DMS114 treated with DMSO at 0.1 percent for 48 hours (cell line): ENCODE results near the gene MYRF.

Experiments
- DNase-seq: peaks from one replicate; lab custom pipeline; 2025; ENCODE audit not compliant: unreplicated experiment; lab: John Stamatoyannopoulos, UW

Gene MYRF

DNA sequence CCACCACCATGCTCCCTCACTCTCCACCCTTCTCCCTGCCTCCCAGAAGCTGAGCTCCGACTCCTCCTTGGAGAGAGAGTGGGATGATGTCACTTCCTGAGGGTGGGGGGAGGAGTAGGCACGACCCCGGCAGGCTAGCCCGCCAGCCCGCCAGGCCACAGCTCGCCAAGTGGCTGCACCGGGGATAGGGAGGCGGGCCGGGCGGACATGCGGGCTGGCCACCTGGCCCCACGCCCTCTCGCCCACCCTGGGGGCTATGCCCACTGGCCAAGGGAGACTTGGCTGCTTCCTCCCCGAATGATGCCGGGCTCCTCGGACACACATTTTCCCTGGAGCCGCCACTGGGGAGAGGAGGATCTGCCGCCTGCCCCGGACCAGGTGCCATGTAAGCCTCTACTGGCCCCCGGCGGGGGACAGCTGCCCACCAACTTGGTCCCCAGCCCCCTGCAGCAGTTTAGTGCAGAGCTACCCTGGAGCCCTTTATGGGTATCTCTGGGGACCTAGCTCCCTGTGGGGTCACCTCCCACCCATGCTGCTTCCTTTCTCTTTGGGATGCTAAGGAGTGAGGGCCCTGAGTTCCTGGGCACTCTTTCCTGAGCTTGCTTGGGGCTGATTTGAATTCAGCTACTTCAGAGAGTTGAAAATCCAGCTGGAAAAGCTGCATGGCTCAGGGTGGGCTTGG, 33.7 kb upstream of the MYRF start:
- no peak for DNase-seq

DNA sequence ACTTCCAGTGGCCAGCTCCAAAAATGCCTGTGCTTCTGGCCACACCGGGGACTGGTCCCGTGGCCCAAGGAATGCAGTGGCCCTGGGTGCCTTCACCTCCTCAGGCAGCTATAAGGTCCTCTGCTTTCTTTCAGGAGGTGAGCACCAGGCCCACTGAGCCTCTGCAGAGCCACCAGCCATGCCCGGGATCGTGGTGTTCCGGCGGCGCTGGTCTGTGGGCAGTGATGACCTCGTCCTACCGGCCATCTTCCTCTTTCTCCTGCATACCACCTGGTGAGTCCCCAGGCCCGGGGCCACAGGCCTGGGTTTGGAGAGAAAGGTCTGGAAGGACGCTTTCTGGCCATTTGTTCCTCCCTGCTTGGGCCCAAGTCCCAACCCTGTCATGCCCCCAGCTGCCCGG, 32.5 kb upstream of the MYRF start:
- no peak for DNase-seq

DNA sequence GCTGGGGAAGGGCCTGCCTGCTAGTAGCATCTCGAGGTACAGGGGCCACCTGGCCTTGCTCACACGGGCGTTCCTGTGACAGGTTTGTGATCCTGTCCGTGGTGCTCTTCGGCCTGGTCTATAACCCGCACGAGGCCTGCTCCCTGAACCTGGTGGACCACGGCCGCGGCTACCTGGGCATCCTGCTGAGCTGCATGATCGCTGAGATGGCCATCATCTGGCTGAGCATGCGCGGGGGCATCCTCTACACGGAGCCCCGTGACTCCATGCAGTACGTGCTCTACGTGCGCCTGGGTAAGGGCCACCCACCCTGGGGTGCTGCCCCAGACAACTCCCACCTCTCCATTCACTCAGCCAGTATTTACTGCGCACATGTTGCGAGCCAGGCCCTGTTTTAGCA, 31.8 kb upstream of the MYRF start:
- no peak for DNase-seq

DNA sequence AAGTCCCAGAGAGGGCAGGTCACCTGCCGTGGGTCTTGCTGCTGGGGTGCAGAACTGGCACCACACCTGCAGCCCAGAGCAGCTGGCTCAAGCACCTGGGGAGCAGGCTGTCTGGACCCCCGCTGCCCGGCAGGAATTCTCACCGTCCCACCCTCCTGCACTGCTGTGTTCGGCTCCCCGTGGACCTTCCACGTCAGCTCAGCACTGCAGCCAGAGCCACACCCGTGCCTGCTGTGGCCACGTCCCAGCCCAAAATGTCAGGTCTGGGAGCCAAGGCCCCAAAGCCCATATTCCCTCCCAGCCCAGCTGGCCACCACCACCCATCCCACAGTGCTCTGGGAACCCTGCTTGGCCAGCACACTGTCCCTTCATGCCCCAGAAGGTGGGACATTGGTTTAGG, 28.0 kb upstream of the MYRF start:
- DNase-seq = no peak

DNA sequence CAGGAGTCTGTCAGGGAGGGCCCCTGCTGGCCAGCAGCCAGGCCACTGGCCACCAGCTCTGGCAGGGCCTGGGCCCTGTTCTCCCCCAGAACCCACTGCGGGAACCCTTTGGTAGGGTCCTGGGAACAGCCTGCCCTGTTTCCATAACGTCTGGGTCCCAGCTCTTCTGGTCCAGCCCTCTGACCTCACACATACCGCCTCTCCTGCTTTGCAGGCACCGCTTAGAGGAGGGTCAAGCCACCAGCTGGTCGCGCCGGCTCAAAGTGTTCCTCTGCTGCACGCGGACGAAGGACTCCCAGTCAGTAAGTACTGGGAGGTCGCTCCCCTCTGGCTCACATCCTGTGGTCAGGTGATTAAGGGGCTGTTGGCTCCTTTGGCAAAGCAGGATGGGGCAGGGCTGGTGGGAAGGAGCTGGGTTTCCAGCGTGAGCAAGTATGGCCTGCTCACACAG, 26.6 kb upstream of the MYRF start:
- no peak for DNase-seq

DNA sequence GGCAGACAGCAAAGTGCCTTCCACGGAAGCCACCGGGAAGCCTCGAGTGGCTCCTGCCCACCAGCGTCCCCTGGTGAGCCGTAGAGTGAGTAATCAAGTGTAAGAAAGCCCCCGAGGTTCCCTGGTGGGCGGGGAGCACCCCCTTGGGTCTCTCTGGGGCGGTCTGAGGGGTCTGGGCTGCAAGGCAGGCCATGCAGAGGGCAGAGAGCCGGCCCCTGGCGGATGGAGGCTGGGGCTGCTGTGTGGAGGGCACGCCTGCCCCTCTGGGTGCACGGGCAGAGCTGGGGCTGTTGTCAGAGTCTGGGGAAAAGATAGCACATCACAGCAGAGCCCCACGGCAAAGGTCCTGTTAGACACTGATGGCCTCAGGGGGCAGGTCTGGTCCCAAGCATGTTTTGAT, 25.7 kb upstream of the MYRF start:
- DNase-seq = no peak

DNA sequence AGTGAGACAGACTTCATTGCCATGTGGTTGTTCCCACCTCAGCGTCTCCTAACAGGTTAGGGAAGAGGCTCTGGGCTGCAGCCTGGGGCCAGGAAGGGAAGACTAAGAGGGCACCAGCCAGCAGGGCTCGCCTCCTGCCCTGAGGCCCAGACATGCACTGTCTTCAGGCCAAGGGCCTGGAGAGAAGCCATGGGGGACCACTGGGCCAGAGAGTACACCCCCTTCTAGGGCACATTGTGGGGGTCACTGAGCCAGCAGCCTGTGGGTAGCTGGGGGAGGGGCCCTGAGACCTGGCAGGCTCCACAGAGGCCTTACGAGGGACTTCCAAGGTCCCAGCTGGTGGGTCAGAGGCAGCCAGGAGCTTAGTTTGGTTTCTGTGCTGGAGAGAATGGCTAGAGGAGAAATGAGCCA, 25.0 kb upstream of the MYRF start:
- no peak for DNase-seq

DNA sequence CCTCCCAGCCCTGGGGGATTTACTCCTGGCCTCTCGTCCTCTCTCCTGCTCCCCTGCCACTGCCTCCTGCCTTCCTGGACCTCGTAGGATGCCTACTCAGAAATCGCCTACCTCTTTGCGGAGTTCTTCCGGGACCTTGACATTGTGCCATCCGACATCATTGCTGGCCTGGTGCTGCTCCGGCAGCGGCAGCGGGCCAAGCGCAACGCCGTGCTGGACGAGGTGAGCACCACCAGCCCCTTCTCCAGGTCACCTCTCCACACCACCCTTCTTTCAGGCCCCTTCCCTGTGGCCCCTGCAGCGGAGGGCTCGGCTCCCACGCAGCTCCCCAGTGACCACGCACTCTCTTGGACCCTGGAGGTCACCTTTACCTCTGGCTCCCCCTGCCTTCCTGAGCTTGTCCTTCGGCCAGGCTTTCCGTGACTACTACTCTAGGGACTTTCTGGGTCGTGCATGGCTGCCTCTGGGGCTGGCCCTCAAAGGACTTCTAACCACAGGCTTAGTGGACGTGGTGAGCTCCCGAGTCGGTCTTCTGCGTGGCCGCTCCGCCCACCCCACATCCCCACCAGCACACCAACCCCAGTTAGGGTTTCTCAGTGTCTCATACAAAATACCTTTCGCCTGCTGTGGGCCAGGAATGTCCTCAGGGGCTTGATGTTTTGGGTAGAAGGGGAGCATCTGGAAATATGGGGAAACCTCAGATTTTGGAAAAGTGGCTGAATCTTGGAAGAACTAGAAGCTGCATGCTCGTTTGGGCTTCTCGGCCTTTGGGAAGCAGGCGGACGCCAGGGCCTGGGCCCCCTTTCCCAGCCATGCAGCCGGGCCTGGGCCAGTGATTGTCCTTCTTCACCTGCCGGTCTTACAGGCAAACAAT, 24.1 kb upstream of the MYRF start:
- no peak for DNase-seq

DNA sequence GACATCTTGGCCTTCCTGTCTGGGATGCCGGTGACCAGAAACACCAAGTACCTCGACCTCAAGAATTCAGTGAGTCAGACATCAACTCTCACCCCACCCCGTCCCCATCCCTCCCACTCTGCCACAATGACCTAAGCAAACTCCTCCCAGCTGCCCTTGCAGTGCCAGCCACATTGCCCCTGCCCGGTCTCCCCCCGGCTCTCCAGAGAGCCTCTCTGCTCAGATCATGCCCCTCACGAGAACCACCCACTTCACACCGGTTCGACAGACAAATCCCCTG, 23.6 kb upstream of the MYRF start:
- no peak for DNase-seq

DNA sequence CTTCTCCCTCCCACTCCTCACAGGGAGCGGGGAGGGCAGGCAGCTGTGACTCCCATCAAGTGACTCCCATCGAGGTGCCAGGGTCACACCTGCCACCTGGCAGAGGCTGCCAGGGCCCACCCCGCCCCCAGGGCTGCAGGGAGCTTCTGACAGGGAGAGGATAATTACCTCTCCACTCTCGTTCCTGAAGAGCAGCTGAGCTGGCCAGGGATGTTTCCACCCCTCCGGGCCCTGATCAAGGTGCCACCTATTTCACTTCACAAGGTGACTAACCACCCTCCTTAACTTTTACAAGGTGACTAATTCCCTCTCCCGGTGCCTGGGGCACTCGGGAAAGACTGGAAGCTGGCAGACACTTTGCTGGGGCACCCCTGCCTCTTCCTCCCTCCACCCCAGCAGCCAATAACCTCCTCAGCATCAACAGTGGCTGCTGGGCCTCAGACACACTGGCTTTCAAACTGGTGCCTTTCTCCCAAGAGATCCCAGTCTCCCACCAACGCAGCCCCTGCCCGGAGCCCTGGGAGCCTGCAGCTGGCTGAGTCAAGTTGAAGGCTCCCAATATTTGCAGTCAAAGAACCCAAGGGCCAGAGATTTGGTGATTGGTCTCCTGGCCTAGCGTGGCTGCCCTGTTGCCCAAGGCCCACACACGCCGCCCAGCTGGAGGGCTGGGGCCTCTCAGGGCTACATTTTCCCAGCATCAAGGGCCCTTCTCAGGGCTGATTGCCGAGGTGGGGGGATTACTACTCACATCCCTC, 22.0 kb upstream of the MYRF start:
- DNase-seq = no peak

DNA sequence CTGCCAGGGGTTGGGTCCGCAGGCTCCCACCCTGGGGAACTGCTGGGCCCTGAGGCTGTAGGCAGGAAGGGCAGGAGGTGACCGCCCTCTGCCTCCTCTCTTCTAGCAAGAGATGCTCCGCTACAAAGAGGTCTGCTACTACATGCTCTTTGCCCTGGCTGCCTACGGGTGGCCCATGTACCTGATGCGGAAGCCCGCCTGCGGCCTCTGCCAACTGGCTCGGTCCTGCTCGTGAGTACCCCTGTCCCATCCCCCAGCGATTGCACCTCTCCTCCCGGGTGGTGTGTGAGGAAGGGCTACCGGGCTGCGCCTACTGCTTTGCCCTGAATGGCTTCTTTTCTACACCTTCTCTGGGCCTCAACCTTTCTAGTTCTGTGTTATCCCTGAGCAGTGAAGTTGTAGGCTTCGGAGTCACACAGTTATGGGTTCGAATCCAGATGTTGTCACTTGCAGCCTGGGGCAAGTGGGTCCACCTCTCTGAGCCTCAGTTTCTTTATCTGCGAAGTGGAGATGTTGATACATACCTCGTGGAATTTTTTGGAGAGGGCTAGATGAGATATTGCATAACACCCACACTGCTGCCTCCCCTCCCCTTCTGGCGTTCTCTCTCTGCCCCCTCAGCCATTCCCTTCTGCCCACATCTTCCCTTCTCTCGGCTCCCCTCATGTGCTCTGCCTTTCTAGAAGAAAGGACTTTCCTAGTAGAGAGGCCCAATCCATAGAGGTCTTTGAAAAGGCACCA, 21.1 kb upstream of the MYRF start:
- DNase-seq = no peak

DNA sequence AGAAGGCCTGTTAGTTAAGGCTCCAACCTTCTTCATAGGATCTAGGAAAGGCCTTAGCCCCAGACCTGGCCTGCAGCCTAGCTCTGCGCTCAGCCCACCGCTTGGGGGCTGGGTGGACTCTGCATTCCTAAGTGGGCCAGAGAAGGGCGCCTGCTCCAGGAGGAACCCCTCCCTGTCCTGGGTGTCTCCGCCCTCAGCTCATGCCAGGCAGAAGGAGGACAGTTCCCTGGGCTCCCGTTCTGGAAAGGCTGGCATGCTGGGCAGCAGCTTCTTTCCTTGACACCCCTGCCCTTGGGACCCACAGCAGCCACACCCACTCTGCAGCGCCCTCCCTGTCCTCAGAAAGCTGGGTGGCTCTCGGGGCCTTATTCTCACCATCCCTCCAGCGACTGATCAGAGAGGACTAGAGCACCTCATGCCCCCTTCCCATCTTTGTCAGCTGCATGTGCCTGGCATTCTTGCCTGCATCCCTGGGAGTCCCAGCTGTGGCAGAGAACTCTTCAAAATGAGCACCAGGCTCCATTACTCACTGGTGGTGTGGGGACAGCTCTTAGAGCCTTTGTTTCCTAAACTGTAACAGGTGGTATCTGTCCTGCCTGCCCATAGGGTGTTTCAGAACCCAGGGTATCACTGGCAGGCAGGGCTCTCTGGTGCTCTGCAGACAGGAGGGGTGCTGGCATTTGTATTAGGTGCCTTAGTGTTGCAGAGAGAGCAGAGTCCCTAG, 20.3 kb upstream of the MYRF start:
- DNase-seq = no peak

DNA sequence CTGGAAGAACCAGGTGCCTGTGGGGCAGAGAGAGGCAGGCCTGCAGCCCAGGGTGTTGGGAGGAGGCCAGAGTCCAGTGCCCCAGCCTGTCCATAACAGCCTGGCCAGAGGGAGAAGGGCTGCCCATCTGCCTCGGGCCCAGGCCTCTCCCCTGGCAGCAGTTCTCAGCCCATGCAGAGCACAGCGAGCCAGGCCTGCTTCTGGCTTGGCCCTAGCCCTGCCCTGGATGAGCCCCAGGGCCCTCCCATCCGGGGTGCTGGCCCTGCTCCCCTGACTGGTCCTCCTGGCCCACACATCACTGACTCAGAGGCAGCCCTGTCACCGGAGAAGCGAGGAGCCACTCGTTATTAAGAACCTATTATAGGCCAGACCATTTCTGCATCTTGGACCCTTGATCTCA, 19.7 kb upstream of the MYRF start:
- no peak for DNase-seq

DNA sequence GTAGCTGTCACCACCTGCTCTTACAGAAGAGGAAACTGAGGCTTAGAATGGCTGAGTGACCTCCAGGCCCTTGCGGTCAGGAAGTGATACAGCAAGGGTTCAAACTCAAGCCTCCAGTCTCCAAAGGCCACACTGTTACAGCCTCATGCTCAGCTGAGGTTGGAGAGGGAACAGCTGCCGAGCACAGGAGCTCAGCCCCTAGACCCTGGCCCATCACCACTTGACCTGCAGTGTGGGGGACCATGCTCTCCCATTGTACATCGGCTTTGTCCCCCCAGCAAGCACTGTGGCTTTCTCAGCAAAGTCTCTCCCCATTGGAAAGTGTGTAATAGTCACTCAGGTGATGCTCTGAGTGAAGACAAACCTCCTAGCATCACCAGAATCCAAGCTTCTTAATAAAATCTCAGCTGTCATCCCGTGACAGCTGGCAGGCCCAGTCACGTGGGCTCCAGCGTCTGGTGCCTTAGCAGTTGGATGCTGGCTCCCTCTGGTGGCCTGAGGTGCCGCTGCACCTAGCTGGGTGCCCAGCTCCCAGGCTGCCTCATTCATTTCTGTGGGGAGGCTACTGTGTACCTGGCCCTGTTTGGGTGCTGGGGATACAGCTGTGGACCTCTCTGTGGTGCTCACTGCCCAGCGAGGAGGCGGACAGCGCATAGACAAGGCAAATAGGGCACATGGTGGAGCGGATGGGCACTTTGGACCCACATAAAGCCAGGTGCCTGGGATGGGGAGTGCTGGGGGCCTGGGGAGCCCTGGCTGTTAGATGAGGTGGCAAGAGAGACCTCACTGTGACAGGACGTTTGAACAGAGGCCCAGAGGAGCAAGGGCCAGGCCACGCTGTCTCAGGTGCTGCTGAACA, 19.1 kb upstream of the MYRF start:
- peak; percentile 44 for DNase-seq

DNA sequence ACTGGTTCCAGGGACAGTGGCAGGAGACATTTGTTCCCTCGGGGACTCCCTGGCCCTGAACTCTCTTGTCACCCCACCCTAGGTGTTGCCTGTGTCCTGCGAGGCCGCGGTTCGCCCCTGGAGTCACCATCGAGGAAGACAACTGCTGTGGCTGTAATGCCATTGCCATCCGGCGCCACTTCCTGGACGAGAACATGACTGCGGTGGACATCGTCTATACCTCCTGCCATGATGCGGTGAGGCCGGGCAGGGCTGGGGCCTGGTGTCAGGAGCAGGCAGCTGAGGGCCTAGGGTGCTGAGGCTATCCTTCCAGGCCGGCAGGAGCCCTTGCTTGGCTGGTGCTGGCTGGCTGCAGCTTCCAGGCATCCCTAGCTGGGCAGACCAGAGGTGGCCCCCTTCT, 17.7 kb upstream of the MYRF start:
- no peak for DNase-seq

DNA sequence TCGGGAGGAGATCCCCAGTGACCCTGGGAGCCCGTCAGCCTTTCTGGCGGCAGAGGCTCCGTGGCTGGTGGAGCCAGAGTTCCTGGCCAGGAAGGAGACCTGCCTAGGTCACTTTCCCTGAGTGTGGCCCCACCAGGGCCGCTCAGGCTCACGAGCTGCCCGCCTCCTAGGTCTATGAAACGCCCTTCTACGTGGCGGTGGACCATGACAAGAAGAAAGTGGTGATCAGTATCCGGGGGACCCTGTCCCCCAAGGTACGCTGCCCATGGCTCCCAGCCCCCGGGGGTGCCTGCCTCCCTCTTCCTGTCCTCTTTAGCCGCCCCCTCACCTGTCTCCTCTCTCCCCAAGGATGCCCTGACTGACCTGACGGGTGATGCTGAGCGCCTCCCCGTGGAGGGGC, 17.0 kb upstream of the MYRF start:
- DNase-seq = no peak

DNA sequence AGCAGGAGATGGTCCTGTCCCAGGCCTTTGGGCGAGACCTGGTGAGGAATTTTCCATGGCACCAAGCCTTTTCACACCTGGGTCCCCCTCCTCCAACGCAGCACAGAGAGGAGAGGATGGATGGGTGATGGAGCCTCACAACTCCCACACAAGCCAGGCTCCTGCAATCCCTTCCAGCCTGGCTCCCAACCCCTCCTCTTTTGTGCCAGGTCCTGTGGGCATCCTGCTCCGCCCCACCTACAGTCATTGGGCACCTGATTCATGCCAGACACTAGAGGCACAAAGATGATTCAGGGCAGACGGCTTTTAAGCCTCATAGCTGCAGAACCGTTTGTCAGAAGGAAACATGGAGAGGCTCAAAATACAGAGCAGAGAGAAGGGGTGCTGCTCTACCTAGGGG, 16.1 kb upstream of the MYRF start:
- DNase-seq = no peak

DNA sequence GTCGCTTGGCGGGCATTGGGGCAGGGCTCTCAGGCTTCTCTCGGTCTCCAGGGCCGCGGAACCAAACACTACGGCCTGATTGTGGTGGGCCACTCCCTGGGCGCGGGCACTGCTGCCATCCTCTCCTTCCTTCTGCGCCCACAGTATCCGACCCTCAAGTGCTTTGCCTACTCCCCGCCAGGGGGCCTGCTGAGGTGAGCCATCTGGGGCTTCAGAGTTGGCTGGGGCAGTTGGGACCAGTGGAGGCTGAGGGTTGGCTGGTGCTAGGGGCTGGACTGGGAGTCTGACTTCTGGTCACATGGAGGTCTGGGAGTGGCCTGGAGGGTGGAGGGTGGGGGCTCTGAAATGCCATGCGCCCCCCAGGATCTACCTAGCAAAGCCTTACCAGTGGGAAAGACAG, 15.3 kb upstream of the MYRF start:
- DNase-seq = no peak

DNA sequence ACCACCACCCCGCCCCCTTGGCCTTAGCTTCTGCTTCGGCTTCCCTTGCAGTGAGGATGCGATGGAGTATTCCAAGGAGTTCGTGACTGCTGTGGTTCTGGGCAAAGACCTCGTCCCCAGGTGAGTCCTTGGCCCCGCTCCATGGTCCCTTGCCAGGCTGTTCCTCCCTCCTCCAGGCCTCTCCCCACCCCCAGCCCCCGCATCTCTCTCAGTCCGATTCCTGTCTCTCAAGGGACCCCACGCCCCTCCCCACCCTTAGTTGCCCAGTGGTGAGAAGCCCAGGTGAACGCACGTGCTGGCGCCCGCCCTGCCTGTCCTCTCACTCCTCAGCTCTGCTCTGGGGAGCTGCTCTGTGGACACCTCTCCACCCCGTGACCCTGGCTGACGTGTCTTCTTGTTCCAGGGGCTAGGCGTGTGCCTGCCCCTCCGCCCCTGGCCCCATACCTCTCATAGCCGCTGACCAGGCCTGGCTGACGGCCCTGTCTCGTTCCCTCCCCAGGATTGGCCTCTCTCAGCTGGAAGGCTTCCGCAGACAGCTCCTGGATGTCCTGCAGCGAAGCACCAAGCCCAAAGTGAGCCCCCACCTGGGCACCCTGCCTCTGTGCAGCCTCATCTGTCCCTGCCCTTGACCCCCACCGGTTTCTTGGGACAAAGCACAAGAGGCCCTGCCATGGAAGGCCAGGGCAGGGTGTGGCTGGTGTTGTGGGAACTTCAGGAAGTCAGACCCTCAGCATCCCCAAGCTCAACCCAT, 14.6 kb upstream of the MYRF start:
- no peak for DNase-seq
